ENCODE measurements around the gene SLC2A10. TPM values are rescaled to one million over a fixed set of nuclear protein-coding genes. Genes with fewer than 3 reads are reported as not detected.

Gene SLC2A10
- total RNA-seq, 1 experiment from 2014 or later: 13.2 TPM

DNA sequence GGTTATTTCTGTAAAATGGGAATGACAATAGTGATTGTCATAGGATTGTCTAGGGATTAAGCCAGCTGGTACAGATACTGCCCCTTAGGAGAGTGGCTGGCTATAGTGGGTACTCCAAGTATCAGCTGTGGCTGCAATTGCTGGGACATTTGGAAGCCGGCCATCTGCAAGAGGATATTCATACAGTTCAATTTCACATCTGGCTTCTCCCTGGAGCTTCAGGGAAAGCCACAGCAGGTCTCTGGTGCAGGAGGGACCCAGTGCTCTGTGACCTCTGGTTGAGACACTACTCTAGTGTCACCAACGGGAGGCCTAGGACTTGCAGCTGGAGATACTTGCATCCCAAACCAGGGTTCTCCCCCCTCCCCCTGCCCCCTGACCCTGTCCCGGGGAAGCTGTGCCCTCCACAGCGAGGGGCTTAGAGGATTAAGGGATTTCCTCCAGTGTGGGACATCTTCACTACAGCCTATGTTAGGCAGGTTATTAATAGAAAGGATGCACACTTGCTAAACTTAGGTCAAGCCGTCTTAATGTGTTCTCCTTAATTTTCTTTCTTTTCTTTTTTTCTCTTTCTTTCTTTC, 2.7 kb downstream of the SLC2A10 start:
- Histone ChIP-seq H3K36me3 (peaks cover 12% of the 10 kb centered on the region), H3K4me3 (no peak overlapping the region), H3K9me3 (no peaks in the 10 kb centered on the region), H3K27me3 (no peaks in the 10 kb centered on the region)
- DNase-seq: no peak

DNA sequence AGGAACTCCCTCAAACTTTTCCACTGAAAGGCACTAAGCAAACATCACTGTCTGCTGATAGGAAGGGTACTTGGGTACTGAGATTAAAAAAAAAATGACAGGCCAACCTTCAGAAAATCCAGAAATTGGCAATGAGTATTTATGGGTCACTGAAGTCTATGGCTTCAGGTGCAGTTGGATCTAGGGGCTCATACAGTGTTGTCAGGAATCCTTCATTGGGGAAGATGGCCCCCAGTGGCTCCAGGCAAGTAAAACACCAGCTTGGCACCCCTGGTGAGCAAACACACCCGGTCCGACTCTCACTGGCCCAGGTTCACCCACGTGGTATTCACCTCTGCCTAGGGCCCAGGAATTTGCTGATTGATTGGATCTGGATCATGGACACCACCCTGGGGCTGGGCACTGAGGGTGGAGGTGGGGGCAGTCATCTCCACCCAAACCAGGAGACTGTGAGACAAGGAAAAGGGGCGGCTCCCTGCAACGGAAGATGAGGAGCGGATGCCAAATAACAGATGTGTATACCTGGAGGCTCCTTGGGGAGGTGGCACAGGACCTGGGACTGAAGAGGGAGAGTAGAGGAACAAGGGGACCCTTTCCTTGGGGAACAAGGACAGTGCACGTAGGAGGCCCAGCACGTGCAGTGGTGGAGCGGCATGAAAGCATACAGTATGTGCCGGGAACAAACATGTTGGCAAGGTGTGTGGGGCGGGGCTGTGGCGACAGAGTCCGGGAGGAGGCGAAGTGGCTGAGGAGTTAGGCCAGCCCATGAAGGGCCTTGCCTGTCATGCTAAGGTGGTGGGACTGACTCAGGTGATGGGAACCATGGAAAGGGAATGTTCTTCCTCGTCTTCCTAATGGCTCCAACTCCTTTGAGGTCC, 4.7 kb downstream of the SLC2A10 start:
- no peaks in the 10 kb centered on the region for H3K9me3 ChIP-seq
- H3K36me3 ChIP-seq: peaks cover 12% of the 10 kb centered on the region
- H3K4me3 ChIP-seq: no peak overlapping the region
- no peaks in the 10 kb centered on the region for H3K27me3 ChIP-seq
- no peak for DNase-seq

DNA sequence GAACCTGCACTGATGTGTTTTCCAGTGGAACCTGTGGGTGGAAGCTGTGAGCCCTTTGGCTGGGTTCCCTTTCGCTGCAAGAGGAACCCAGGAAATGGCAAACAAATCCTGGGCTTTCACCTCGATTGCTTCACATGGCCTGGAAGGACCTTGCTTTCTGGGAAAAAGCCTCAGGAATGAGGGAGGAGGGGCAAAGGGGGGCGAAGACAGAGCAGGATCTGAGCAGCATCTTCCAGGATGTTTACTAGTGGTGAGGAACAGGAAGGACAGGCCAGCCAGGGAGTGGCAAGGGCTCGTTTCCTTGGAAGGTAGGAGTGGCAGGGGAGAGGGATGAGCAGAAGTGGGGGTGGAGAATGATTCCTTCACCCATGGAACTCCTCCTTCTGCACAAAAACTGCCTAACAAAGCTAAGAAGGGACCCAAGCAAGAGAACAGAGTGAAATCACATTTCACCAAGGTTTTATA, 5.9 kb downstream of the SLC2A10 start:
- peaks cover 18% of the 10 kb centered on the region for H3K36me3 ChIP-seq

DNA sequence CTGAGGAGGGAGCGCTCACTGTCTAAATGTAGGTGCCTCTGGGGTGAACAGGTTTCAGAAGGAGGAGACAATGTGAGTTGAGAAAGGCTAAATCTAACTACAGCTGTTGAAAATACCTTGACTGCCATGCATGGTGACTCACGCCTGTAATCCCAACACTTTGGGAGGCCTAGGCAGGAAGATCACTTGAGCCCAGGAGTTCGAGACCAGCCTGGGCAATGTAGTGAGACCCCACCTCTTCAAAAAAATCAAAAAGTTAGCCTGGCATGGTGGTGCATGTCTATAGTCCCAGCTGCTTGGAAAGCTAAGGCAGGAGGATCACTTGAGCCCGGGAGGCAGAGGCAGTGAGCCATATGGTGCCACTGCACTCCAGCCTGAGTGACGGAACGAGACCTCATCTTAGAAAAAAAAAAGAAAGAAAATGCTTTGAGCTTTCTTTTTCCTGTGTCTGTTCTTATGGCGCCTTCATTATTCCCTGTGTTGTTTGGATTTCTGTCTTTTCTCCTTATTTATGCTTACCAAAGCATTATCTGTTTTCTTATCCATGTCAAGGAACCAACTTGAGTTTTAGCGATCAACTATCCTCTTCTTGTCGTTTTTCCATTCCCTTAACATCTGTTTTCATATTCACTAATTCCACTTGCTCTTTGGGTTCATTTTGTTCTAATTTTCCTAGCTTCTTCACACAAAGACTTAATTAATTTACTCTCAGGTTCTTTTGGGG, 8.5 kb downstream of the SLC2A10 start:
- H3K36me3 ChIP-seq: peaks cover 6% of the 10 kb centered on the region; the same call in 1 of the 2 replicates
- DNase-seq: no peak
- H3K4me3 ChIP-seq: no peak overlapping the region
- H3K27me3 ChIP-seq: no peaks in the 10 kb centered on the region
- H3K9me3 ChIP-seq: no peaks in the 10 kb centered on the region

More for the DNA sequence above, 5.9 kb downstream of the SLC2A10 start:
- H3K4me3 ChIP-seq: no peak overlapping the region
- DNase-seq: peak; percentile 68
- H3K27me3 ChIP-seq: no peaks in the 10 kb centered on the region
- H3K9me3 ChIP-seq: no peaks in the 10 kb centered on the region

DNA sequence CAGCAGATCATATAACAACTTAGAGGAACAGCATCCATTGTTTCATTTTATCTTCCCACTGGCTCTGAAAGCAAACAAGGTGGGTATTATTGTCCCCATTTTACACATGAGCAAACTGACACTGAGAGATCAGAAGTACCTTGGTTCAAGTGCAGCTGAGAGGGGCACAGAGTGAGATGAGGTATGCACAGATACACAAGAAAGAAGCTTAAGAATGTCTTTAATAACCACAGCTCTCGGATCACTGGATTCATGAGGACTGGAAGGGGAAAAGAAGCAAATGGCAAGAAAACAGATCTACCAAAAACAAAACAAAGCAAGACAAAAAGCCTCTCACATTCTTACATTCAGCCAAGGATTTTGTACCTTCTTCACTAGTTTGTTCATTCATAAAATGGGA, 10.6 kb downstream of the SLC2A10 start:
- Histone ChIP-seq H3K9me3 (no peaks in the 10 kb centered on the region), H3K4me3 (no peak overlapping the region), H3K27me3 (no peaks in the 10 kb centered on the region), H3K36me3 (peaks cover 8% of the 10 kb centered on the region; the same call in 1 of the 2 replicates)
- no peak for DNase-seq

DNA sequence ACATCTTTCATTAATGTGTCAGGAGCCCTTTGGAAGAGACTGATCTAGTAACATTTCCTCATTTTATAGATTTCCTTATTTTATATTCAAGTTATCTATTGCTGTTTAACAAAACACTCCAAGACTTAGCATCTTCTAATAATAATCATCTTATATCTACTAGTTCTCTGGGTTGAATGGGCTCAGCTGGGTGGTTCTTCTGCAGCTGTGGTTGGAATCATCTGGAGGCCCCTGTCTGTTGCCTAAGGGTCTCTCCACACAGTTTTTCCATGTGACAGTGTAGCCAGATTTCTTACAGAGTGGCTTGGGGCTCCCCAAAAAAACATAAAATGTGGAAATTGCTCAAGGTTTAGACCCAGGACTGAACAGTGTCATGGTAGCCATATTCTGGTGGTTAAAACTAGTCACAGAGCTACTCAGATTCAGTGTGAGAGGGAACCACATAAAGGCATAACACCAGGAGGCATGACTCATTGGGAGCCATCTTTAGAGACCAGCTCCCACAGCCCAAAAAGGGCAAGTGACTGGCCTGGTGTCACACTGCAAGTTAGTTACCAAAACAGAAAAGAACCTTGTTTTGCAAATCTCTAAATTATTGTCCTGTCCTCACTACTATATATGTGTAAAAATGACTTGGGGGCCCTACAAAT, 11.5 kb downstream of the SLC2A10 start:
- Histone ChIP-seq H3K9me3 (no peaks in the 10 kb centered on the region), H3K36me3 (peaks cover 8% of the 10 kb centered on the region; the same call in 1 of the 2 replicates), H3K27me3 (no peaks in the 10 kb centered on the region), H3K4me3 (no peak overlapping the region)
- no peak for DNase-seq

DNA sequence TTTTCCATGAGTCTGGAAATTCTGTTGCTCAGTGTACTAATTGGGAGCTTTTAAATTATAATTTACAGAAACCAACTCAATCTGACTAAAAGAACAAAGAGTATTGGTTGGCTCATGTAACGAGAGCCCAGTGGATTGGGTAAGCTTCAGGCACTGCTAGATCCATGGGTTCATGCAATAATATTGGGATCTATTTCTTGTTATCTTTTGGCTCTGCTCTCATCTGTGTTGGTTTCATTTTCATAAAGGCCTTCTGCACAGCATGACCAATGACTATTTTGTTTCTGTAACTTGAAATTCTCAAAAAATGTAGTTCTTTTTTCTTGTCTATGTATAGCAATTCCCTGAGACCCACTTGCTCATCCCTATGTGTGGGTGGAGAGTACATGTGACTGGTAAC, 12.0 kb downstream of the SLC2A10 start:
- no peak overlapping the region for H3K4me3 ChIP-seq
- DNase-seq: no peak
- no peaks in the 10 kb centered on the region for H3K9me3 ChIP-seq
- H3K27me3 ChIP-seq: no peaks in the 10 kb centered on the region
- H3K36me3 ChIP-seq: peaks cover 8% of the 10 kb centered on the region; the same call in 1 of the 2 replicates

DNA sequence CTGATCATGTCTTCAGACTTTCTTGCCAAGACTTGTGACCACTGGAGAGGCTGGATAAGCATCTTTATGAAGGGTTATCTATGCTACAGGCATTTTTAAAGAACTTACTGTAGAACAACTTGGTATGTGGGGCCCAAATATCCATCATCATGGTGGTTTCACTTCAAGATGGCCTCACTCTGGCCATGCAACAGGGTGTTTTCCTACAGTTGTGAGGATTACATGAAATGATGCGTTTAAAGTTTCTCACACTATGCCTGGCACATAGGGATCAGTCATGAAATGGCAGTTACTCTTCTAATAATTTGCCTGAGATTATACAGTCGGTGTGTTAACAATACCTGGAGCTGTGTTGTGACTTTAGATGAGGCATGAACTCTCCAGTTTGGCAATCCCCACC, 13.0 kb downstream of the SLC2A10 start:
- no peak for DNase-seq
- no peaks in the 10 kb centered on the region for H3K9me3 ChIP-seq
- peaks cover 10% of the 10 kb centered on the region for H3K36me3 ChIP-seq
- no peaks in the 10 kb centered on the region for H3K27me3 ChIP-seq
- no peak overlapping the region for H3K4me3 ChIP-seq

DNA sequence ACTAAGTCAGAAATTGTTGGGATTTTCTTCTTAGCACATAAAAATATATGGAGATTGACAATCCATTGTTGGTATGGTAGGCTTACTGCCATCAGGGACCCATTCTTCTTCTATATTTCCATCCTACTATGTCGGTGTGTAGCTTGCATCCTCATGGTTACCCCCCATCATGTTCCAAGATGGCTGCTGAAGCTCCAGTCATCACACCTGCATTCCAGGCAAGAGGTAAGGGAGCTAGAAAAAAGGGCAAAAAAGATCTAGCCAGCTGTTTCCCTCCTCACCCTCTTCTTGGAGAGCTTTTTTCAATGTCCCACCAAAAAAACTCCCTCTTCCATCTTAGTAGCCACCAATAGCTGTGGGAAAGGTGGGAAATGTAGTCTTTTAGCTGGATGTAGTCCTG, 13.6 kb downstream of the SLC2A10 start:
- Histone ChIP-seq H3K36me3 (peaks cover 16% of the 10 kb centered on the region), H3K4me3 (no peak overlapping the region), H3K27me3 (no peaks in the 10 kb centered on the region), H3K9me3 (no peaks in the 10 kb centered on the region)
- DNase-seq: no peak

DNA sequence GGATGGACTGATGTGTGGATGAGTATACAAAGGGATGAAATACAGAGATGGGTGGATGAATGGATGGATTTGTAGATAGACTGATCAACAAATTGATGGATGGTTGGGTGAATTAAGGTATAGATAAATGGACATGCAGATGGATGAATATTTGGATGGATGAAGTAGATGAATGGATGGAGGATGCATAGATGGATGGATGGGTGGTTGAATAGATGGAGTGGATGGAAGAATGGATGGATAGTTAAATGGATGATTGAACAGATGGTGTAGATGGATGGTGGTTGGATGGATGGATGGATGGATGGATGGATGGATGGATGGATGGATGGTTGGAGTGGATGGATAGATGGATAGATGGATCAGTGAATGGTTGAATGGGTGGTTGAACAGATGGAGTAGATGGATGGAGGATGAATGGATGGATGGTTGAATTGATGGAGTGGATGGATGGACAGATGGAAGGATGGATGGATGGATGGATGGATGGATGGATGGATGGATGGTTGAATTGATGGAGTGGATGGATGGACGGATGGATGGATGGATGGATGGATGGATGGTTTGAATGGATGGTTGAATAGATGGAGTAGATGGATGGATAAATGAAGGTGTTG, 15.0 kb downstream of the SLC2A10 start:
- DNase-seq: no peak

DNA sequence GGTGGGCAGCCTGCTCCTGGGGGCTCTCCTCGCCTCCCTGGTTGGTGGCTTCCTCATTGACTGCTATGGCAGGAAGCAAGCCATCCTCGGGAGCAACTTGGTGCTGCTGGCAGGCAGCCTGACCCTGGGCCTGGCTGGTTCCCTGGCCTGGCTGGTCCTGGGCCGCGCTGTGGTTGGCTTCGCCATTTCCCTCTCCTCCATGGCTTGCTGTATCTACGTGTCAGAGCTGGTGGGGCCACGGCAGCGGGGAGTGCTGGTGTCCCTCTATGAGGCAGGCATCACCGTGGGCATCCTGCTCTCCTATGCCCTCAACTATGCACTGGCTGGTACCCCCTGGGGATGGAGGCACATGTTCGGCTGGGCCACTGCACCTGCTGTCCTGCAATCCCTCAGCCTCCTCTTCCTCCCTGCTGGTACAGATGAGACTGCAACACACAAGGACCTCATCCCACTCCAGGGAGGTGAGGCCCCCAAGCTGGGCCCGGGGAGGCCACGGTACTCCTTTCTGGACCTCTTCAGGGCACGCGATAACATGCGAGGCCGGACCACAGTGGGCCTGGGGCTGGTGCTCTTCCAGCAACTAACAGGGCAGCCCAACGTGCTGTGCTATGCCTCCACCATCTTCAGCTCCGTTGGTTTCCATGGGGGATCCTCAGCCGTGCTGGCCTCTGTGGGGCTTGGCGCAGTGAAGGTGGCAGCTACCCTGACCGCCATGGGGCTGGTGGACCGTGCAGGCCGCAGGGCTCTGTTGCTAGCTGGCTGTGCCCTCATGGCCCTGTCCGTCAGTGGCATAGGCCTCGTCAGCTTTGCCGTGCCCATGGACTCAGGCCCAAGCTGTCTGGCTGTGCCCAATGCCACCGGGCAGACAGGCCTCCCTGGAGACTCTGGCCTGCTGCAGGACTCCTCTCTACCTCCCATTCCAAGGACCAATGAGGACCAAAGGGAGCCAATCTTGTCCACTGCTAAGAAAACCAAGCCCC, 16.0 kb downstream of the SLC2A10 start:
- no peaks in the 10 kb centered on the region for H3K27me3 ChIP-seq
- no peaks in the 10 kb centered on the region for H3K9me3 ChIP-seq
- H3K36me3 ChIP-seq: peaks cover 19% of the 10 kb centered on the region
- DNase-seq: no peak
- H3K4me3 ChIP-seq: no peak overlapping the region

More for the DNA sequence above, 15.0 kb downstream of the SLC2A10 start:
- Histone ChIP-seq H3K27me3 (no peaks in the 10 kb centered on the region), H3K36me3 (peaks cover 21% of the 10 kb centered on the region), H3K9me3 (no peaks in the 10 kb centered on the region), H3K4me3 (no peak overlapping the region)

DNA sequence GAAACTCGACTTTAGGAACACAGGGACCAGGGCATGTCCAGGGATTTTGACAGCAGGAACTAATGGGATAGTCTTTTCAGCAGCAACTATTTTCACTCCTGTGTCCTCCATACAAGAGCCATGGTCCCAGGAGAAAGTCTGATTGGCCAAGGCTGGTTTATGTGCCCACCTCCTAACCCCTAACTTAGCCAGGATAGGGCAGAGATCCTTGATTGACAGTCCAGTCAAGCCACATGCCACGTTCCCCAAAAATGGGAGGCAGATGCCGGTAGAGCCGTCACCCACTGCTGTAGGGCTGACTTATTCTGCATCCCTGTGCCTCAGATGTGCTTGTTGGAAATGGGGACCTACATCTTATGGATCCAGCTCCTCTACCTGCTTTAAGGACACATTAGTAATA, 22.3 kb downstream of the SLC2A10 start:
- DNase-seq: no peak
- Histone ChIP-seq H3K4me3 (no peak overlapping the region), H3K36me3 (peaks cover 39% of the 10 kb centered on the region), H3K9me3 (no peaks in the 10 kb centered on the region), H3K27me3 (no peaks in the 10 kb centered on the region)

DNA sequence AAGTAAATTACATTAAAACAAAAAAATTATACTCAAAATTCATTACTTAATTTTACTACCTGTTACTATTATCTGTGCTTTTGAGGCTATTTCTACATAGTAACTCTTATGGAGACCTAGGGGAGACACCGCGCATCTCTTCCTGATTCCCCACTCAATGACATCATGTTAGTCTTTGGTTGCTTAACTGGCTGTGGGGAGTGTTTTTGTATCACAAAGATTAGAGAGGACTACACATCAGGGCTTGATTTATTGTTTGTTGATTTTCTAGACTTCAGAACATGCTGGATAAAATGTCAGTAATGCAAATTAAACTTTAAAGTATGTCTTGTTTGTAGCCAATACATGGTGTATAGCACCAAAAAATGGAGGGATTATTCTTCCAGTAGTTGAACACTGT, 26.0 kb downstream of the SLC2A10 start:
- DNase-seq: no peak
- Histone ChIP-seq H3K27me3 (no peaks in the 10 kb centered on the region), H3K9me3 (0 out of 2 replicates have a peak, but pooled peaks cover under 1% of the 10 kb centered on the region), H3K36me3 (peaks cover 23% of the 10 kb centered on the region), H3K4me3 (no peak overlapping the region)

DNA sequence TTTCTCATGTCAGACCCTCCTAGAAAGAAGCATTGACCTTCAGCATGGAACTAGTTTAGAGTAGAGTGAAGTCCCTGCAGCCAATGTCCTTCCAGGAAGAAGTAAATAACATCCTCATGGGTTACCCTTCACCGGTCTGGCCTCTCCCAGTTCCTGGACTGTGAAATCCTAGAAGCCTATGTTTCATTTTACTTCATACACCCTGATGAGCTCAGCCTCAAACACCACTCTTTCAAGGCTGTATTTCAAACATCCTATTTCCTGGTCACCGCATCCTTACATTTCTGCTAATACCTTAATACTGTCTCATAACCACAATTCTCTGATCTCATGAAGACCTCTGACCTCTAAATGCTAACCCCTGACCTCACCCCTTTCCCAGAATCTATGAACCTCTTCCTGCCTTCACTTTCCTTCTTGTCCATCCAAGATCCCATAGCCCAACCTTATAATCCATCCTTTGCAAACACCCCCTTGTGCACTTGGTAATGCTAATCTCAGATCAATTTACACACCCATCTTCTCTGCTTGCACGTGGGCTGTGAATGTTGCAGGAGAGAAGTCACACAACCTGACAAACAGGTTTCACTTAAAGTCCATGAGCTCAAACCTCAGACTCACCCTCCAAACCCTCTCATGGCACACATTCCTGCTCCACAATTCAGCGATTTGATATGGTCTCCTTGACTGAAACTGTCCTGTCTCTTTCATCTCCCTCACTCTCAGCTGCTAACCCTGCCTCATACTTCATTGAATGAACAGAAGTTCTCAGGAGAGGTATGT, 30.2 kb downstream of the SLC2A10 start:
- Histone ChIP-seq H3K36me3 (peaks cover 4% of the 10 kb centered on the region; the same call in 1 of the 2 replicates), H3K27me3 (no peaks in the 10 kb centered on the region; the same call in none of the 2 replicates), H3K4me3 (no peak overlapping the region), H3K9me3 (0 out of 2 replicates have a peak, but pooled peaks cover 3% of the 10 kb centered on the region)
- DNase-seq: no peak
